Left colon (tissue), 2 donors: ENCODE data around the gene WSCD2. TPM values are rescaled to one million over a fixed set of nuclear protein-coding genes. Genes with fewer than 3 reads are reported as not detected.
A peak's percentile ranks its signal among the peaks of the same experiment; 100 is the strongest.
"Not testable (repeated sequence)": the region's sequence is repeated elsewhere in the genome, so short reads cannot be mapped to it uniquely, and the experiment has no call there.

ENCODE experiments used
- ATAC-seq: fragments of 200-7000 bp; cut with Tn5 transposase; one replicate; pipeline ENCODE4 v1.9.1; 2020; ENCODE audit warnings: mild to moderate bottlenecking, moderate library complexity
- DNase-seq, 2 donors: peaks; one replicate each; pipeline ENCODE4 v3.0.0-alpha.2; 2020
- intact Hi-C, 2 donors: fragments of 100-400 bp; cut with DNase I in 1 of 2; cut with micrococcal nuclease in 1 of 2; formaldehyde crosslinking; loops; one replicate each; pipeline versions ENCODE4 v1.11.2 to v1.14.0; 2022; cut with DNase I, micrococcal nuclease
- total RNA-seq, 2 donors: library from RNA; stranded (reverse); fragmentation: NEBNext Ultra II Directional; extraction: Animal tissue kit (Norgen Biotek cat#: 25700); gene quantifications; one replicate each; pipeline ENCODE4 v1.2.1, GENCODE V29; 2021
- donor health status: DM: no; HTN: no; CAD: no.
- donor health status: DM: yes; HTN: yes; CAD: no.

The WSCD2 gene
- total RNA-seq, 2 donors from 2014 or later, result 0.46 to 0.87 TPM

- intact Hi-C loops, result no loop called here
- DNase-seq, result no peak
- ATAC-seq, result no peak
Measured at GRCh38 chr12:108210001-108210400, 80.9 kb downstream of the WSCD2 start.

GRCh38 chr12:108211157-108211556 lies 82.1 kb downstream of the WSCD2 start:
- ATAC-seq, result no peak

GRCh38 chr12:108213871-108214445 lies 84.9 kb downstream of the WSCD2 start:
- intact Hi-C loops, result no loop called here
- ATAC-seq (no peak), DNase-seq (no peak)

More at GRCh38 chr12:108211157-108211556, 82.1 kb downstream of the WSCD2 start:
- intact Hi-C loops, result no loop called here
- no peak for DNase-seq

GRCh38 chr12:108214486-108214885 lies 85.4 kb downstream of the WSCD2 start:
- intact Hi-C loops, result no loop called here
- no peak for ATAC-seq
- DNase-seq, result peak in 1 of 2 donors; percentile 26

DNA sequence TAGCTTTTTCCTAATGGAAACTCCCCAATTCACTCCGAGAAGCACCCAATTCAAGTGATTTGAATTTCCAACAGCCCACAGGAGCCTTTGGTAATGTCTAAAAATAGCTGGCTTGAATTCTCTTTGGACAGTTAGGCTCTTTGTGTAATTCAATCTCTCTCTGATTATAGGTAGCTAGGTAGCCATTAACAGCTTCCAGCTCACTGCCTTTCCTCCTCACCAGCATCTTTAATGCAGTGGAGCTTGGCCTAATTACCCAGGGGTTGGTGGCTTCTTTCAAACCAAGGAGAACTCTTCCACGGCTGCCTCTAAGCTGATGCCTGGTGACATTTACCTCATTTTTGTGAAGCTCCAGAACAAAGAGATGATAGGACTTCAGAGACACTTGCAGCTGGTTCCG lies 86.4 kb downstream of the WSCD2 start:
- ATAC-seq, result no peak
- intact Hi-C loops, result no loop called here
- no peak for DNase-seq

DNA sequence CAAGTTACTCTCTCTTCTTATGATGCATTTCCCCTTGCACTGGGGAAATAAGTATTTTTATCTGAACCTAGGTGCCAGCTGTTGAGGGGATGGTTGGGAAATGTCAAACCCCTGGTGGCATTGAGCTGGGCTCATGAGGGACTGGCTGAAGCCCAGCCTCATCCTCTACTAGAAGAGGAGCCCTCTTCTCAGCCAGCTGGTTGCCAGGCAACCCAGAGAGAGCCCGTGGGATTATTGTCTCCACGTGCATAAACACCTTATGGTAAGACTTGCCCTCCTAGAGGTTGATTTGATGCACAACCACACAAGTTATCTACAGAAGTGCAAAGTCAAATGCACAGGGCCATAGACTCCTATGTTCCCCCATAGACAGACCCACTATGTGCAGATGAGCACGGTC lies 89.8 kb downstream of the WSCD2 start:
- ATAC-seq (no peak), DNase-seq (no peak)
- intact Hi-C loops, result no loop called here

DNA sequence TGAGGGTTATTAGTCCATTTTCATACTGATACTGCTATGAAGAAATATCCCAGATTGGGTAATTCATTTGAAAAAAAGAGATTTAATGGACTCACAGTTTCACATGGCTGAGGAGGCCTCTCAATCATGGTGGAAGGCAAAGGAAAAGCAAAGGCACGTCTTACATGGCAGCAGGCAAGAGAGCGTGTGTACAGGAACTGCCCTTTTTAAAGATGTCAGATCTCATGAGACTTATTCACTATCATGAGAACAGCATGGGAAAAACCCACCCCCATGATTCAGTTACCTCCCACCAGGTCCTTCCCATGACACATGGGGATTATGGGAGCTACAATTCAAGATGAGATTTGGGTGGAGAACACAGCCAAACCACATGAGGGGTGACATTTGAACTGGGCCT lies 96.0 kb downstream of the WSCD2 start:
- not testable (repeated sequence) for ATAC-seq

GRCh38 chr12:108226866-108227265 lies 97.8 kb downstream of the WSCD2 start:
- no peak for ATAC-seq
- DNase-seq, result no peak
- intact Hi-C loops, result no loop called here

More for the DNA sequence above, 96.0 kb downstream of the WSCD2 start:
- DNase-seq, intact Hi-C loops: not testable (repeated sequence)

GRCh38 chr12:108228746-108229145 lies 99.7 kb downstream of the WSCD2 start:
- ATAC-seq (no peak), DNase-seq (no peak)
- intact Hi-C loops, result no loop called here

GRCh38 chr12:108231109-108231905 lies 102.2 kb downstream of the WSCD2 start:
- DNase-seq (no peak), ATAC-seq (no peak)
- intact Hi-C loops, result no loop called here

- intact Hi-C loops, result no loop called here
- ATAC-seq (no peak), DNase-seq (no peak)
Measured at GRCh38 chr12:108231909-108232434, 102.9 kb downstream of the WSCD2 start.

GRCh38 chr12:108232565-108232964 lies 103.5 kb downstream of the WSCD2 start:
- no peak for ATAC-seq
- no peak for DNase-seq
- intact Hi-C loops, result no loop called here

- DNase-seq, result no peak
- ATAC-seq, result no peak
- intact Hi-C loops, result no loop called here
Measured at GRCh38 chr12:108234158-108234557, 105.1 kb downstream of the WSCD2 start.

- intact Hi-C loops, result no loop called here
- ATAC-seq (no peak), DNase-seq (no peak)
Measured at GRCh38 chr12:108235197-108235984, 106.3 kb downstream of the WSCD2 start.

- no peak for ATAC-seq
- no peak for DNase-seq
- intact Hi-C loops, result no loop called here
Measured at GRCh38 chr12:108235985-108236263, 106.8 kb downstream of the WSCD2 start.

DNA sequence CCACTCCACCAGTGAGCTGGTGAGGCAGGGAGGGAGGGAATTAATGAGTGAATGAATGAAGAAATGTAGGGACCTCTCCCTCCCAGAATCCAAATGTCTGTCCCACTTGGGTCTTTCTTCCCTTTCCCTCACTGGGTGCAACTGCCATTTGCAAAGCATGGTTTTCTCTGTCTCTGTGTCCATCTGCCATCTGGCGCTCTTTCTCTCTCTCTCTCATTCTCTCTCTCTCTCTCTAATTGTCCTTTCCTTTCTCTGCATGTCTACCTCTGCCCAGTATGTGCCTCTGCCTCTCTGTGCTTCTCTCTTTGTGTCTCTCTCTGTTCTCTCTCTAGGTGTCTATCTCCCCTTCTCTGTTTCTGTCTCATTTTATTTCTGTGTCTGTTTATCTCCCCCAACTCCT lies 107.3 kb downstream of the WSCD2 start:
- intact Hi-C loops, result no loop called here
- ATAC-seq, result no peak
- no peak for DNase-seq

DNA sequence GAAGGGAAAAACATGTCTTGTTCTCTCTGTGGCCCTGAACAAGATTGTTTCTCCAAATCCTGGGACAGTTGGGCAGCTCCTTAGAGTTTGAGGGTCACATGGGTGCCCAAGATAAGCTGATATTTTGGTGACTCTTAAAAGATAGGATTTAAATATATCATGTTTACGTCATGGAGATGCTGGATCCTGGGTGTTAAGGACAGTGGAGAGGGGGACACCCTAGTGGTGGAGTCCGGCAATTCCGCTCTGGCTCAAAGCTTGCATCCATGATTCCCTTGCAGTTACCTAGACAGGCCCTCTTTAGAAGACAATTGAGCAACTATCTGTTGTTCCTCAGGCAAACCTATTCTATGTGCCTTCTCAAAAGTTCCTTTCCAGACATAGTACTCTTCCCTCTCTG lies 108.2 kb downstream of the WSCD2 start:
- DNase-seq (no peak), ATAC-seq (no peak)
- intact Hi-C loops, result no loop called here

GRCh38 chr12:108238474-108238873 lies 109.4 kb downstream of the WSCD2 start:
- intact Hi-C loops, result no loop called here
- DNase-seq, result no peak

DNA sequence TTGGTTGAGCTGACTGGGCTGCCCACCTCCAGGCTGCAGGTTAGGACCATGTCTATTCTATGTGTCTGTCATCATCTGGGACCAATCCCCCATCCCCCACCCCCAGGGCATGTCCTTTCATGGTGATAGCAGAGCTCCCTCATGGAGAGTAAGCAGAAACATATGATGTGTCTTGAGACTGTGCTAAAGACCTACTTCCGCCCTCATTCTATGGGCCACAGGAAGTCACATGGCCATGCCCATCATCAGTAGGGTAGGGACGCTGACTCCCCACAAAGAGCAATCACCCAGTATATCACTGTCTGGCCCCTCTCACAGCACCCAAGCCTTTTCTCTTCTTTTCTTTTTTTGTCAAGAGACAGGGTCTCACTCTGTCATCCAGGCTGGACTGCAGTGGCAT lies 110.3 kb downstream of the WSCD2 start:
- no peak for ATAC-seq
- DNase-seq, result no peak
- intact Hi-C loops, result no loop called here

More at GRCh38 chr12:108238474-108238873, 109.4 kb downstream of the WSCD2 start:
- ATAC-seq, result no peak
